RPMI7951 (cell line): ENCODE data around the gene TSR3. TPM values are rescaled to one million over a fixed set of nuclear protein-coding genes. Genes with fewer than 3 reads are reported as not detected.

Experiments
- DNase-seq: peaks from one replicate; pipeline ENCODE4 v3.0.0-alpha.2; 2012; ENCODE audit warnings: low read depth
- total RNA-seq: library from RNA; depleted of rRNA; stranded (reverse); fragments of >200 nt; shearing (Covaris generic); gene quantifications from 2 replicates; pipeline ENCODE4 v1.2.3, GENCODE V29; 2014

Gene TSR3
- total RNA-seq, 1 experiment from 2014 or later = 50.0 TPM

DNA sequence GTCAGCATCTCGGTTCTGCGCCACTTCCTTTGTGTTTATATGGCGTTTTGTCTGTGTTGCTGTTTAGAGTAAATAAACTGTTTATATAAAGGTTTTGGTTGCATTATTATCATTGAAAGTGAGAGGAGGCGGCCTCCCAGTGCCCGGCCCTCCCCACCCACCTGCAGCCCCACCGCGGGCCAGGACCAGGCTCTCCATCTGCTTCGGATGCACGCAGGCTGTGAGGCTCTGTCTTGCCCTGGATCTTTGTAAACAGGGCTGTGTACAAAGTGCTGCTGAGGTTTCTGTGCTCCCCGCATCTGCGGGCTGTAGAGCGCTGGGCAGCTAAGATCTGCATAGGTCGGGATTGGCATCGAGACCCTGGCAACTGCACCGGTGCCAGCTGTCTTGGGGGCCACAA lies 26.4 kb downstream of the TSR3 start:
- DNase-seq = no peak

DNA sequence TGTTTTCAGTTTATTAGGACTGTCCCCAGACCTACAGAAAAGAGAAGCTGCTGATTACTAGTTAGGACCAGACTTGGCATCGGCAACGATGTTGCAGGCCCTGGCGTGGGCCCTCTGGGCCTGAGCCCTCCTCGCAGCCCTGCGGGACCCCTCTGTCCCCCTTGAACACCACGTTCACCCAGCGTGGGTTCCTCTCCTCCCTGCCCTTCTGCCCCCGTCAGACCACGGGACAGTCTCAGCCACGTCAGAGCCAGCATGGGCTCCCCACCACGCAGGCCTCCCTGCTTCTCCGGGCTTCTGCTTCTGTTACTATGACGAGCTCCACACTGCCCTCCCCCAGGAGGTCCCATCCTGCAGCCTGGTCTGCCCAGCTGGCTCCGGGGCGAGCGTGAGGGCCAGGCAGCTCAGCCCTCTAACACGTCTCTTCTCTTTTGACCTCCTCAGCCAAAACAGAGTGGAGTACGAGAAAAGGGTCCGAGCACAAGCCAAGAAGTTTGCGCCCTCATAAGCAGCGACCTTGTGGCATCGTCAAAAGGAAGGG lies 27.3 kb downstream of the TSR3 start:
- no peak for DNase-seq

- DNase-seq = no peak
These were observed 28.1 kb downstream of the TSR3 start for GRCh38 chr16:1323296-1324239.

DNA sequence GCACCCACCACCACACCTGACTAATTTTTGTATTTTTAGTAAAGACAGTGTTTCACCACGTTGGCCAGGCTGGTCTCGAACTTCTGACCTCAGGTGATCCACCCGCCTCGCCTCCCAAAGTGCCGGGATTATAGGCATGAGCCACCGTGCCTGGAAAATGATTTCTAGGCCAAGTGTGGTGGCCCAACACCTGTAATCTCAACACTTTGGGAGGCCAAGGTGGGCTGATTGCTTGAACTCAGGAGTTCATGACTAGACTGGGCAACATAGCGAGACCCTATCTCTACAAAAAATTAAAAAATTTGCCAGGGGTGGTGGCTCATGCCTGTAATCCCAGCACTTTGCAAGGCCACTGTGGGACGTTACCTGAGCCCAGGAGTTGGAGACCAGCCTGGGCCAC lies 29.3 kb downstream of the TSR3 start:
- DNase-seq = no peak

DNA sequence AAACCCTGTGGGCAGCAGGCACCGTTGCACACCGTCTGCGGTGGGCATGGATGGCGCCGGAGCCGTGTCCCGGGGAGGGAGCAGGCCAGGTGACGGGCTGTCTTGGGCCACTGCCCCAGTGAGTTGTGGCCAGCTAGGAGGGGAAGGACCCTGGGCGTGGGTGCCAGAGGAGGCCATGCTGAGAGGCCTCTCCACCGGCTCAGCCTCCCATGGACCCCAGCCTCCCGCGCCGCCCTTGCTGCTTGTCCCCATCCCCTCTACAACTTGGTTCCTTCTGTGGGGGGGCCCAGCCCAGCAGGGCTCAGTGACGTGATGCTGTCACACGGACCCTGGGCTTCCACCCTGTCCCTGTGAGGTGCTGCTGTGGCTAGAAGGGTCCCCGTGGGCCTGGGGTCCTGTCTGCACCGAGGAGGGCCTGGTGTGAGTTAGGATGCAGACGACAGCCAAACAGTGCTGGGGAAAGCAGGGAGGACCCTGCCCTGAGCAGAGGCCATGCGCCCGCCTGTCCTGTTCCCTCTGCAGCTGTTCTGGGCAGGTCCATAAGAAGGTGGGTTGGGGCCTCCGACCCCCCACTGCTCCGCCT lies 30.9 kb downstream of the TSR3 start:
- DNase-seq = no peak

- DNase-seq = no peak
These were observed 31.6 kb downstream of the TSR3 start for GRCh38 chr16:1320097-1320496.

DNA sequence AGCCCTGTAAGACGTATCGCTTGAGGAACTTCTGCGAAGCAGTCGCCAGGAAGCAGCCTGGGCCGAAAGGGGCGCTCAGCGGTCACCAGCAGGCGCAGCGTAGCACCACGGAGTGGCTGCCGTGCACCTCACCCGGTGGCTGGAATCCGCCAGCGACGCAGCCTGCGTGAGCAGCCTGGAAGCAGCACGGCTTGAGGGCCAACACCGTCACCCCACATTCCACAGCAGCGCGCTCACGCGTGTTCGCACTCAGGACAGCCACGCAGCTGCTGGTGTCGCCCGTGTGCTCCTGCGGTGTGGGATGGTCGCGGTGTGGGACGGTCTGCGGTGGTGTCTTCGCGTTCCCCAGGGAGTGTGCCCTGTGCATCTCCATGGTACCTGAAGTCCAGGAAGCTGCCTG lies 32.6 kb downstream of the TSR3 start:
- DNase-seq = no peak

DNA sequence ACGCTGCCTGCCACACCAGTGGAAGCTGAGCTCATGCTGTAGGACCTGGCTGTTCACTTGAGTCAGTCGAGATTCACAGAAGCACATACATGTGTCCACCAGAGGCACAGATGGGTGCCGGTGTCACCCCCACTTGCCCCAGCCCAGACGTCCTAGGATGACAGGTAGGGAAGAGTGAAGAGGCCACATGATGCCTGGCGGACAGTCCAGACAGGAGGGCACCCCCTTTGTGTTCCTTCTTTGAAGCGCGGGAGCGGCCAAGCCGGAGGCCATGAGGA lies 33.5 kb downstream of the TSR3 start:
- no peak for DNase-seq

DNA sequence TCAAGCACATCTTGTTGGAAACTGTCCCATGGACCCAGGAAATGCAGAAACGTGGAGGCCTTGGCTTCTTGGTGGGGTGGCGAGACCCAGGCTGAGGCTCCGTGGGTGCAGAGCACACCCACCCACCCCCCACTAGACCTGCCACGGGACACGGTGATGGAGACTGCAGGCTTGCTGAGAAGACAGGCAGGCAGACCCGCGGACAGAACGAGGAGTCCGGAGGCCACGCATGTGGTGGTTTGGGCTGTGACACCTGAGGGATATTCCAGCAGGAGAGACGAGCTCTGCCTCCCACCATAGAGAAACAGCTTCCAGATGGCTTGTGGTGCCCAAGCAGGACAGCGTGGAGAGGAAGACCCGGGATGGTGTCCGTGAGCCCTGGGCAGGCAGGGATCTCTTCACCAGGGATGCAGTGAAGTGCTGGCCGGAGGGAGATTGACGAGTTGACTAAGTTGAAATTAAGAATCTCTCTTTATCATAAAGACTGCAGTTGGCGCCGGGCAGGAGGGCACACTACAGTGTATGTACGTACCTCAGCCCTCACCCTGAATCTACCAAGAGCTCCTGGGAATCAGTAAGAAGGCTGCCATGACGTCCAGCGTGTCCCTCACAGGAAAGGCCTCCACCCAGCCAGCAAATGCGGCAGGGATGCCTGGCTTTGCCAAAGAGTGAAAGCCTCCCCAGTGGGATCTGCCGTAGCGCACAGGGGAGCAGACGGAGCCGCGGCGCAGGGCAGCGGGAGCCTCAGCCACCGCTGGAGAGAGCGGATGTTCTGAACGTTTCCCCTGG lies 34.0 kb downstream of the TSR3 start:
- DNase-seq = no peak

GRCh38 chr16:1316033-1316405 lies 35.7 kb downstream of the TSR3 start:
- no peak for DNase-seq

- DNase-seq = no peak
These were observed 36.3 kb downstream of the TSR3 start for GRCh38 chr16:1315081-1316032.

DNA sequence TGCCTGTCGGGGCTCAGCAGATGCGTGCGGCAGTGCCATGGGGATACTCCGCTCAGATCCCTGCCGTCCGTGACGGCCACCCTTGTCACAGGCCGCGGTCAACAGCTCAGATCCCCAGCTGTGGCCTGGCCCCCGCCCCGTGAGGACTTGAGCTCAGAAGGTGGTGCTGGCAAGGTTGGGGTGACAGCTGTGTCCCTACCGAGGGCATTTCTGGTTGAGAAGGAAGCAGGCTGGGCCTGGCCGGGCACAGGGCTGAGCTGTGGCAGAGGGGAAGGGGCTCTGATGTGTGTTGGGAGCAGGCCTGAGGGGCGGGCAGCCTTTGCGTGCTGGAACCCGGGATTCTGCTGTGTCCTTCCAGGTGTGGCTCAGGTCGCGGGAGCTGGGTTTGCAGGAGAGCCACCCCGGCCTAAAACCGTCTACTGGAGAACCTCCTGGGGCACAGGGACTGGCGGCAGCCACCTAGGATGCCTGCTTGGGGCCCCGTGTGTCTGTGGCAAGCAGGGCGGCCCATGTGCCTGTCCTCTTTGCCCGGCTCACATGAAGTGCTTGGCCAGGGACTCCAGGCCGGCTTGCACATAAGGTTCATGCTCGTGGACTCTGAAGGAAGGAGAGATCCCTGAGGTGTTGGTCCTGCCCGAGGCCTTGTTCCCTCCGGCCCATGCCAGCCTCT lies 37.1 kb downstream of the TSR3 start:
- DNase-seq = no peak

DNA sequence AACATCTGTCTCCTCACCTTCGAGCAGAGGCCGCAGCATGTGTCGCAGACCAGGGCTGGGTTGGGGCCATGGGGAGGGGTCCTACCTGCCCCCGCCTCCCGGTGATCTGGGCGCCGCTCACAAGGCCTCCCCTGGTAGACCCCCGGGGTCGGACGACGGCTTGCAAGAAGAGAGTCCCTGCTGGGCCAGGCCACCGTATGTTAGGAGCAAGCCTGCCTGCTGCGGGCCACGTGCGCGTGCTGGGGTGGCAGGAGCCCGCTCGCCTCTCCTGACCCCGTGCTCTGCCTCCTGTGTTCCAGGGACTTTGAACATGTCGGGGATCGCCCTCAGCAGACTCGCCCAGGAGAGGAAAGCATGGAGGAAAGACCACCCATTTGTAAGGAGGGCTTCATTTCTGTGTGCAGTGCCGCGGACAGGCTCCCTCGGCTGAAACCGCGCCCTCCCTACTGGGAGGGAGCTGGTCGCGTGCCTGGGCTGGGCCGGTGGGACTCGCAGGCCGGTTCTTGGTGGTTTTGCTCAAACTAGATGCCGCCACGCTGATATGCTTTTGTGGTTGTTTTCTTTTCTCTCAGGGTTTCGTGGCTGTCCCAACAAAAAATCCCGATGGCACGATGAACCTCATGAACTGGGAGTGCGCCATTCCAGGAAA lies 37.8 kb downstream of the TSR3 start:
- DNase-seq = no peak

GRCh38 chr16:1312903-1313302 lies 38.8 kb downstream of the TSR3 start:
- no peak for DNase-seq

- DNase-seq = no peak
These were observed 39.2 kb downstream of the TSR3 start for GRCh38 chr16:1312467-1312816.

- no peak for DNase-seq
These were observed 39.8 kb downstream of the TSR3 start for GRCh38 chr16:1311738-1312466.

GRCh38 chr16:1311212-1311737 lies 40.4 kb downstream of the TSR3 start:
- DNase-seq = no peak

DNA sequence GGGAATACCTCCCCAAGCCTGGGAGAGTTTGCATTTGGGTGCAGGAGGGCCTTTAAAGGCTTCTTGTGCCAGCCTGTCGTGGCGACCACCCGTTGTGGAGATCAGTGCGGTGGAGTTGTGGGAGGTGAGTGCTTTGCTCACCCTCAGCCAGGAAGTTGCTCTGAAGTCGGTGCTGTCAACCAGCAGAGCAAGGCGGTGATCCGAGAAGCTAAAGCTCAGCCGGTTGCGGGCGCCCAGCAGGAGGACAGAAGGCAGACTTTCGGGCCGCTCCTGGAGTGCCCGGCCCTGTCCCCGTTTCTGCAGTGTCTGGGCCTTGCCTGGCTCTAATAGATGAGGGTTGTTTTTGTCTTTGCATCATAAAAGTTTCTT lies 40.9 kb downstream of the TSR3 start:
- DNase-seq = no peak
